Transverse colon (tissue), 4 donors: ENCODE results near the gene OR2T4. TPM values are rescaled to one million over a fixed set of nuclear protein-coding genes. Genes with fewer than 3 reads are reported as not detected.

Source experiments
- DNase-seq: peaks from one replicate; pipeline ENCODE4 v3.0.0-alpha.2; 2019
- H3K27ac ChIP-seq, 4 donors: fragments of 200-600 bp; sonication (generic); 2 replicates each; pipeline ENCODE4 v1.5.1; 2016 to 2018; ENCODE audit warnings: inconsistent platforms in 4 of 4
- H3K27me3 ChIP-seq: fragments of 200-600 bp; sonication (generic); 2 replicates; pipeline ENCODE4 v1.5.1; 2017; ENCODE audit warnings: inconsistent platforms
- H3K36me3 ChIP-seq, 4 donors: fragments of 200-600 bp; sonication (generic); 2 replicates each; pipeline ENCODE4 v1.5.1; 2017 to 2019; ENCODE audit warnings: inconsistent platforms in 4 of 4
- H3K4me1 ChIP-seq, 4 donors: fragments of 200-600 bp; sonication (generic); 2 replicates each; pipeline ENCODE4 v1.5.1; 2017 to 2020; ENCODE audit warnings: inconsistent platforms in 4 of 4
- H3K4me3 ChIP-seq, 4 donors: fragments of 200-600 bp; sonication (generic); 1 replicate in 1 of 4; 2 replicates in 3 of 4; pipeline versions ENCODE4 v1.5.1 to v1.6.1; 2017 to 2019; ENCODE audit warnings: inconsistent platforms in 4 of 4
- H3K9me3 ChIP-seq, 2 donors: fragments of 200-600 bp; sonication (generic); 2 replicates each; pipeline ENCODE4 v1.5.1; 2017 to 2019; ENCODE audit warnings: inconsistent platforms in 2 of 2
- EP300 ChIP-seq: sonication (generic); formaldehyde crosslinking; IDR thresholded peaks from one replicate; pipeline ENCODE4 v1.6.1; 2017; ENCODE audit warnings: antibody characterized with exemption, low read depth
- POLR2A ChIP-seq: fragments of 450-650 bp; IDR thresholded peaks from one replicate; pipeline ENCODE4 v1.6.1; 2016; ENCODE audit warnings: antibody characterized with exemption, mild to moderate bottlenecking, moderate library complexity
- POLR2AphosphoS5 ChIP-seq, 3 donors: sonication (generic); formaldehyde crosslinking; IDR thresholded peaks; one replicate each; pipeline ENCODE4 v1.6.1; 2016; ENCODE audit warnings: antibody characterized with exemption in 3 of 3
- WGBS, 2 donors: methylation state at CpG; one replicate each; pipeline ENCODE4 v1.1.5; 2018; ENCODE audit warnings: low coverage in 1 of 2; 5-methylcytosine and 5-hydroxymethylcytosine counted together
- in situ Hi-C, 4 donors: fragments of 200-750 bp; cut with MboI; loops; one replicate each; pipeline versions ENCODE4 v1.15.0 to v1.15.1; 2017; ENCODE audit warnings: low sequenced_read_pairs in 3 of 4, low pct_ligation_motif_present in 1 of 4, low pct_unique_long_range_greater_than_20kb in 1 of 4
- intact Hi-C: fragments of 100-400 bp; cut with DNase I; formaldehyde crosslinking; loops from one replicate; pipeline ENCODE4 v1.15.1; 2023; ENCODE audit warnings: low total_unique reads
- total RNA-seq, 4 donors: library from RNA; depleted of rRNA; stranded (reverse); fragments of >200 nt; gene quantifications; one replicate each; pipeline ENCODE4 v1.1.0, GENCODE V29; 2016
- TF ChIP-seq, protein P1 (sequence below), 5 experiments: fragments of 200-600 bp in 3 of 5; fragments of 450-650 bp in 2 of 5; sonication (generic) in 3 of 5; IDR thresholded peaks; 1 replicate in 2 of 5; 2 replicates in 3 of 5; pipeline ENCODE4 v1.5.1; 2016 to 2017; ENCODE audit warnings: antibody characterized with exemption in 5 of 5, inconsistent platforms in 3 of 5, mild to moderate bottlenecking in 2 of 5, moderate library complexity in 1 of 5

OR2T4 gene
- total RNA-seq, 4 donors from 2014 or later = not detected

DNA sequence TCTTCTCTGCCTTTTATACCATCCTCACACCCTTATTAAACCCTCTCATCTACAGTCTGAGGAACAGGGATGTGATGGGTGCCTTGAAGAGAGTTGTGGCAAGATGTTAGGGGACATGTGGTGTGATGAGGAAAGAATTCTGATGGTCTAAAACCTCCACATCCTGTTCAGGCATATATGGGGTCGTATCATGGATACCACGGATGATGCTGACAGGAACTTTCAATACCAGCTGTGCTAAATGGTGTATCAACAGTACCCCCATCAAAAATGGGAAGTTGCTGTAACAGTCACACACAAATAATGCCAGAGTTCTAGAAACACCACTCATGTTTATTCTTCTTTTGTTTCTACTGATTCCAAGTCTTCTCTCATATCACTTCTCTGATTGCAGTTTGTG, 27.0 kb downstream of the OR2T4 start:
- TF ChIP-seq POLR2AphosphoS5 (IDR thresholded peaks at IDR 0.05) = no peak
- no peak for TF ChIP-seq POLR2A
- no peak for TF ChIP-seq EP300
- TF ChIP-seq, protein P1, sequence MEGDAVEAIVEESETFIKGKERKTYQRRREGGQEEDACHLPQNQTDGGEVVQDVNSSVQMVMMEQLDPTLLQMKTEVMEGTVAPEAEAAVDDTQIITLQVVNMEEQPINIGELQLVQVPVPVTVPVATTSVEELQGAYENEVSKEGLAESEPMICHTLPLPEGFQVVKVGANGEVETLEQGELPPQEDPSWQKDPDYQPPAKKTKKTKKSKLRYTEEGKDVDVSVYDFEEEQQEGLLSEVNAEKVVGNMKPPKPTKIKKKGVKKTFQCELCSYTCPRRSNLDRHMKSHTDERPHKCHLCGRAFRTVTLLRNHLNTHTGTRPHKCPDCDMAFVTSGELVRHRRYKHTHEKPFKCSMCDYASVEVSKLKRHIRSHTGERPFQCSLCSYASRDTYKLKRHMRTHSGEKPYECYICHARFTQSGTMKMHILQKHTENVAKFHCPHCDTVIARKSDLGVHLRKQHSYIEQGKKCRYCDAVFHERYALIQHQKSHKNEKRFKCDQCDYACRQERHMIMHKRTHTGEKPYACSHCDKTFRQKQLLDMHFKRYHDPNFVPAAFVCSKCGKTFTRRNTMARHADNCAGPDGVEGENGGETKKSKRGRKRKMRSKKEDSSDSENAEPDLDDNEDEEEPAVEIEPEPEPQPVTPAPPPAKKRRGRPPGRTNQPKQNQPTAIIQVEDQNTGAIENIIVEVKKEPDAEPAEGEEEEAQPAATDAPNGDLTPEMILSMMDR (IDR thresholded peaks at IDR 0.05) = no peak
- DNase-seq = no peak
- H3K4me1 ChIP-seq = no peaks in the 10 kb centered on the region
- in situ Hi-C loops = no loop called here
- peaks cover 0 to 3% of the 10 kb centered on the region in 2 donors for H3K9me3 ChIP-seq
- H3K27ac ChIP-seq = no peak overlapping the region
- intact Hi-C loops = no loop called here
- no peak overlapping the region for H3K4me3 ChIP-seq
- no peaks in the 10 kb centered on the region for H3K27me3 ChIP-seq
- no peaks in the 10 kb centered on the region for H3K36me3 ChIP-seq
- 71% methylated on average over 2 of the region's 2 CpGs; no CpG with 5 or more reads in 1 of the 2 donors for WGBS, 2 donors

DNA sequence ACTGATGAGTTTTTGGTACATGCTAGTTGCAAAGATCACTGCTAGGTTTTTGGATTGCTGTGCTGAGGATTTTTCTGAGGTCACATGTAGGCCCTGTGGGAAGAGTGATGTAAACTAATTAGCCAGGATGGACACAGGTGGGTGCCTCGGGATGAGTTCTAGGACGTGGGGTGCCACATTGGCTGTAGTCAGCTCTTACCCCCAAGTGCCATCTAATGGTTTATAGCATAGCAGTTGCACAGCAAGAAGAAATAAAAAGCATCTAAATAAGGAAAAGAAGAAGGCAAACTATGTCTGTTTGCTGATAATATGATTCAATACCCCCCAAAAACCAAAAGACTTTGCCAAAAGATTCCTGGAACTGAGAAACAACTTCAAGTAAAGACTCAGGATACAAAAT, 31.6 kb downstream of the OR2T4 start:
- no peak overlapping the region for H3K4me3 ChIP-seq
- no peak for DNase-seq
- no peaks in the 10 kb centered on the region for H3K36me3 ChIP-seq
- intact Hi-C loops (no loop called here), in situ Hi-C loops (no loop called here)
- WGBS, 2 donors = 58% methylated on average over 2 of the region's 2 CpGs; no CpG with 5 or more reads in 1 of the 2 donors
- TF ChIP-seq POLR2A = no peak
- TF ChIP-seq POLR2AphosphoS5 (IDR thresholded peaks at IDR 0.05) = no peak
- TF ChIP-seq EP300 = no peak
- TF ChIP-seq, protein P1 (IDR thresholded peaks at IDR 0.05) = no peak
- H3K27ac ChIP-seq = no peak overlapping the region
- H3K27me3 ChIP-seq = no peaks in the 10 kb centered on the region
- H3K9me3 ChIP-seq = peaks cover 0 to 3% of the 10 kb centered on the region in 2 donors
- no peaks in the 10 kb centered on the region for H3K4me1 ChIP-seq

DNA sequence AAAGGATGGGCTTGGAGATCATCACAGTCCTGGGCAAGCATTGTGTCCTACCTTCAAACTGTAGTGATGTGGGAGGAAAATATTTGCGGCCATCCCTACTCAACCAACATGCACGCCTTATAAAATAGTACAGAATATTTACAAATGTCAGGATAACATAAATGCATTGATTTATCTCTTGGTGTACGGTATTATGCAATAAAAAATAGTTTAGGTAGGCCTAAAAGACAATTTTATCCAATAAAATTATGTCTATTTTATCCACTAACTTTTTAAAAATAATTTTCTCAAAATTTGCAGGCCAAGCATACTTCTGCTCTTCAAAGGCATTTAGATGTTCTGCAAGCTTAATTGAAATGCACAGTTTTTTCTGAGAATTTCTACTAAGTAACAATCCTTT, 41.3 kb downstream of the OR2T4 start, which contains the start of gene OR2T1:
Gene OR2T1 (plus strand): TSS at position 301 of the 400 bp plus-strand sequence. CDS start 3,100 bp downstream, outside the sequence.
- Histone ChIP-seq H3K27ac (no peak within 1 kb of the TSS), H3K4me3 (no peak within 1 kb of the TSS), H3K27me3 (no peaks in the 10 kb centered on the region), H3K9me3 (no peaks in the 10 kb centered on the region), H3K4me1 (no peaks in the 10 kb centered on the region), H3K36me3 (no peaks in the 10 kb centered on the region)
- 66 to 67% methylated on average over 3 of the region's 3 CpGs for WGBS, 2 donors
- intact Hi-C loops = no loop called here
- no peak for TF ChIP-seq POLR2A
- no peak for TF ChIP-seq POLR2AphosphoS5 (IDR thresholded peaks at IDR 0.05)
- no peak for TF ChIP-seq EP300
- TF ChIP-seq, protein P1 (IDR thresholded peaks at IDR 0.05) = no peak
- in situ Hi-C loops = no loop called here
- DNase-seq = no peak

DNA sequence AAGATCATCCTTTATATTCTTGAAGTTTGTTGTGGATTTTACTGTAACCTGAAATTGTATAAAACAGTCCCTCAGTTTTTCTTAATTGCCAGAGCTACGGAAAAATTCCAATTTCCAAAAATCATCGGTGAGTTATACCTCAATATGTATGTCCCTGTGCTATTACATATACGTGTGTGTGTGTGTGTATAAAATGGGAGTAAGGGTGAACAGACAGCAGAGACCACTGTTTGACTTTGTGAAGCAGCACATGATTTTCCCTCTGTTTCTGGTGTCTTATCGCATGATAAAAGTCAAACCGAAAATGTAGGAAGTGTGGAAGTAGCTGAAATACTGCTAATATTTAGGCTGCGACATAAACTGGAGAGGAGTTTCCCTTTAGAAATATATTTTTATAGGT, 42.6 kb downstream of the OR2T4 start:
- in situ Hi-C loops = no loop called here

More for the DNA sequence above, 42.6 kb downstream of the OR2T4 start:
- 71 to 80% methylated on average over 6 of the region's 6 CpGs for WGBS, 2 donors
- no peaks in the 10 kb centered on the region for H3K9me3 ChIP-seq
- intact Hi-C loops = no loop called here
- no peak overlapping the region for H3K27ac ChIP-seq
- no peaks in the 10 kb centered on the region for H3K4me1 ChIP-seq
- no peak overlapping the region for H3K4me3 ChIP-seq
- TF ChIP-seq, protein P1 (IDR thresholded peaks at IDR 0.05) = no peak
- no peak for TF ChIP-seq POLR2AphosphoS5 (IDR thresholded peaks at IDR 0.05)
- no peak for TF ChIP-seq EP300
- no peak for TF ChIP-seq POLR2A
- no peak for DNase-seq
- H3K36me3 ChIP-seq = no peaks in the 10 kb centered on the region
- no peaks in the 10 kb centered on the region for H3K27me3 ChIP-seq
